ENCODE results near the gene TRABD2B. TPM values are rescaled to one million over a fixed set of nuclear protein-coding genes. Genes with fewer than 3 reads are reported as not detected.
A peak's percentile ranks its signal among the peaks of the same experiment; 100 is the strongest.
"Not testable (repeated sequence)": the region's sequence is repeated elsewhere in the genome, so short reads cannot be mapped to it uniquely, and the experiment has no call there.

TRABD2B gene
- total and polyA plus RNA-seq, 2 experiments from 2014 or later = 1.00 to 2.3 TPM

DNA sequence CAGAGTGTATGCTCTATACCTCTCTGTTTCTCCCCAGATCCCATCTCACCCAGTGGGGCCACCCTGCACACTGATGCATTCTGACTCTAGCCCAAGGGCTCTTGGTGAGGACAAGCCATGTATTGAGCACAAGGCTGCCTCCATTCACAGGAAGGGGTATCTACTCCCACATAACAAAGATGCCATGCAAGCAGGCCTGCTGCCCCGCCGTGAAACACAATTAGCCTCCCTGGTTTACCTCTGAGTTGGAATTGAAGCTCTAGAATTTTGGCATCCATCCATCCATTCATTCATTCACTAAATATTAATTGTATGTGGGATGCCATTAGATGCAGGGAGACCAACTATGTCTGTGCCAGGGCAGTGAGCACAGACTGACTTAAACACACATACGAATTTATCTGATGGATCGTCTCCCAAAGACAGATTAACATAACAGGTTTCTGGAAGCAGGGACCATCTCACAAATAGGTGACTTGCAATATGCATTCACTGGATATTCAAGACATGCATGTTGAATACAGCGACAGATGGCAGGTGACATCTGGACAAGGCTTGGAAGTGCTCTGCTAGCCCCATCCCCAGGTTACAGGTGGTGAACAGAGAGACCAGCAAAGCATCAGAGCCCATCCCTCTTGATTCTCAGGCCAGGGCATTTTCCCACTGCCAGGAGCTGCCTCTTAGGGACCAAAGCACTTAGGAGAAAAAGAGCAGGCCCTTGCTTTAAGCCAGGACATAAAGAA lies 34.3 kb downstream of the TRABD2B start:
- no peak overlapping the region for H3K4me3 ChIP-seq
- no peaks in the 10 kb centered on the region for H3K9me3 ChIP-seq (ENCODE audit: low read depth)
- H3K27ac ChIP-seq = peak overlapping the region; percentile 21
- H2AFZ ChIP-seq = no peak overlapping the region
- H3K4me1 ChIP-seq (ENCODE audit: insufficient read depth) = peaks cover 23% of the 10 kb centered on the region
- H3K36me3 ChIP-seq (replicated peaks; ENCODE audit: insufficient read depth, low read depth) = no peaks in the 10 kb centered on the region
- H3K79me2 ChIP-seq = no peaks in the 10 kb centered on the region
- no peaks in the 10 kb centered on the region for H3K9me2 ChIP-seq (replicated peaks; ENCODE audit: insufficient read depth)
- H3K27me3 ChIP-seq = no peaks in the 10 kb centered on the region
- H4K20me1 ChIP-seq (ENCODE audit: insufficient read depth, poor library complexity, severe bottlenecking) = no peaks in the 10 kb centered on the region
- TF ChIP-seq EZH2phosphoT487 (IDR thresholded peaks at IDR 0.05; ENCODE audit: low read depth, severe bottlenecking, unreplicated experiment) (no peak), CTCF (IDR thresholded peaks at IDR 0.05; ENCODE audit: poor library complexity) (no peak), EZH2 (IDR thresholded peaks at IDR 0.05; ENCODE audit: borderline replicate concordance) (no peak)
- no peak for DNase-seq (ENCODE audit: low spot score)
- WGBS (ENCODE audit: low lambda C conversion rate, missing lambda C conversion rate) = 87% methylated on average over 5 of the region's 5 CpGs
- H3K4me2 ChIP-seq = peak overlapping the region; percentile 13

GRCh38 chr1:47961835-47962234 lies 35.4 kb downstream of the TRABD2B start:
- not testable (repeated sequence) for H3K27ac ChIP-seq; H2AFZ ChIP-seq; H3K4me3 ChIP-seq; H3K9me2 ChIP-seq (replicated peaks; ENCODE audit: insufficient read depth); H4K20me1 ChIP-seq (ENCODE audit: insufficient read depth, poor library complexity, severe bottlenecking); H3K36me3 ChIP-seq (replicated peaks; ENCODE audit: insufficient read depth, low read depth); H3K4me2 ChIP-seq; H3K9me3 ChIP-seq (ENCODE audit: low read depth); H3K27me3 ChIP-seq; DNase-seq (ENCODE audit: low spot score); H3K79me2 ChIP-seq
- 91% methylated on average over 2 of the region's 5 CpGs for WGBS (ENCODE audit: low lambda C conversion rate, missing lambda C conversion rate)
- H3K4me1 ChIP-seq (ENCODE audit: insufficient read depth) = peaks cover 23% of the 10 kb centered on the region

DNA sequence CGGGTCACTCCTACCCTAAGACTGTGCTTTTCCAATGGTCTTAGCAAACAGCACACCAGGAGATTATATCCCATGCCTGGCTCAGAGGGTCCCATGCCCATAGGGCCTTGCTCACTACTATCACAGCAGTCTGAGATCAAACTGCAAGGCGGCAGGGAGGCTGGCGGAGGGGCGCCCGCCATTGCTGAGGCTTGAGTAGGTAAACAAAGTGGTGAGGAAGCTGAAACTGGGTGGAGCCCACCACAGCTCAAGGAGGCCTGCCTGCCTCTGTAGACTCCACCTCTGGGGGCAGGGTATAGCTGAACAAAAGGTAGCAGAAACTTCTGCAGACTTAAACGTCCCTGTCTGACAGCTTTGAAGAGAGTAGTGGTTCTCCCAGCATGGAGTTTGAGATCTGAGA lies 40.7 kb downstream of the TRABD2B start:
- H3K4me3 ChIP-seq; DNase-seq (ENCODE audit: low spot score); H3K9me2 ChIP-seq (replicated peaks; ENCODE audit: insufficient read depth); H3K79me2 ChIP-seq; H3K27me3 ChIP-seq; H3K36me3 ChIP-seq (replicated peaks; ENCODE audit: insufficient read depth, low read depth); H3K4me2 ChIP-seq; H3K27ac ChIP-seq; H2AFZ ChIP-seq; H3K4me1 ChIP-seq (ENCODE audit: insufficient read depth); H3K9me3 ChIP-seq (ENCODE audit: low read depth); H4K20me1 ChIP-seq (ENCODE audit: insufficient read depth, poor library complexity, severe bottlenecking): not testable (repeated sequence)
- WGBS (ENCODE audit: low lambda C conversion rate, missing lambda C conversion rate) = 96% methylated on average over 6 of the region's 6 CpGs

- DNase-seq (ENCODE audit: low spot score) = no peak
- H3K36me3 ChIP-seq (replicated peaks; ENCODE audit: insufficient read depth, low read depth) = no peaks in the 10 kb centered on the region
- WGBS (ENCODE audit: low lambda C conversion rate, missing lambda C conversion rate) = 95% methylated on average over 3 of the region's 3 CpGs
- H3K4me1 ChIP-seq (ENCODE audit: insufficient read depth) = no peaks in the 10 kb centered on the region
- H3K4me3 ChIP-seq = no peak overlapping the region
- H3K9me2 ChIP-seq (replicated peaks; ENCODE audit: insufficient read depth) = no peaks in the 10 kb centered on the region
- no peaks in the 10 kb centered on the region for H3K9me3 ChIP-seq (ENCODE audit: low read depth)
- TF ChIP-seq EZH2 (IDR thresholded peaks at IDR 0.05; ENCODE audit: borderline replicate concordance) (no peak), EZH2phosphoT487 (IDR thresholded peaks at IDR 0.05; ENCODE audit: low read depth, severe bottlenecking, unreplicated experiment) (no peak), CTCF (IDR thresholded peaks at IDR 0.05; ENCODE audit: poor library complexity) (no peak)
- H3K4me2 ChIP-seq = no peak overlapping the region
- H3K27ac ChIP-seq = no peak overlapping the region
- H3K79me2 ChIP-seq = no peaks in the 10 kb centered on the region
- H2AFZ ChIP-seq = no peak overlapping the region
- H4K20me1 ChIP-seq (ENCODE audit: insufficient read depth, poor library complexity, severe bottlenecking) = no peaks in the 10 kb centered on the region
- no peaks in the 10 kb centered on the region for H3K27me3 ChIP-seq
These were observed 43.5 kb downstream of the TRABD2B start for GRCh38 chr1:47953661-47954060.

Data from hepatocyte (in vitro differentiated cells).